GM12878 (cell line): ENCODE results near the gene DLG2. TPM values are rescaled to one million over a fixed set of nuclear protein-coding genes. Genes with fewer than 3 reads are reported as not detected.

Source experiments
- ATAC-seq: fragments of 200-7000 bp; cut with Tn5 transposase; 3 replicates; pipeline ENCODE4 v1.9.1; 2020; ENCODE audit warnings: mild to moderate bottlenecking, moderate library complexity
- BruUV-seq: library from RNA; stranded (reverse); fragments of 400-500 nt; replicated peaks from 2 replicates; lab custom pipeline; 2021; lab: Mats Ljungman, UMichigan
- CTCF ChIA-PET: fragments of 300-600 bp; sonication (Branson Sonifier 250); formaldehyde crosslinking; extraction: SDS; loops from one replicate; lab custom pipeline; 2021; ENCODE audit warnings: inconsistent platforms; lab: Yijun Ruan, JAX
- POLR2A ChIA-PET: fragments of 350-600 bp; formaldehyde crosslinking; extraction: SDS; loops from one replicate; lab custom pipeline; 2021; ENCODE audit warnings: inconsistent platforms; lab: Charles Lee
- RAD21 ChIA-PET: fragments of 300-600 bp; sonication (Branson Sonifier 250); formaldehyde crosslinking; loops from one replicate; lab custom pipeline; 2023; ENCODE audit warnings: antibody characterized with exemption; ENCODE audit not compliant: unreplicated experiment; lab: Charles Lee
- SMC1A ChIA-PET: fragments of 300-600 bp; sonication (Branson Sonifier 250); formaldehyde crosslinking; loops from one replicate; lab custom pipeline; 2023; ENCODE audit not compliant: unreplicated experiment, uncharacterized antibody; lab: Charles Lee
- DNase-seq: peaks from one replicate; pipeline ENCODE4 v3.0.0-alpha.2; 2011; ENCODE audit warnings: low read depth, low spot score
- FAIRE-seq: peaks from 3 replicates; lab custom pipeline; 2011; peaks lifted over from hg19 to GRCh38; lab: Jason Lieb, UNC
- H2AFZ ChIP-seq: 2 replicates; pipeline ENCODE4 v1.6.0; 2011; ENCODE audit warnings: low read depth, low read length, control low read depth; ENCODE audit not compliant: control insufficient read depth
- H3K27ac ChIP-seq: 2 replicates; pipeline ENCODE4 v1.5.1; 2011; ENCODE audit warnings: control low read depth; ENCODE audit not compliant: control insufficient read depth, insufficient read depth
- H3K27me3 ChIP-seq, 2 experiments: replicated peaks in 1 of 2; 2 replicates each; pipeline versions ENCODE4 v1.6.0 to v1.6.1; 2011; ENCODE audit warnings: low read length in 1 of 2; ENCODE audit not compliant: control insufficient read depth in 2 of 2, insufficient read depth in 2 of 2
- H3K36me3 ChIP-seq, 2 experiments: 2 replicates each; pipeline ENCODE4 v1.5.1; 2011; ENCODE audit warnings: low read length in 1 of 2; ENCODE audit not compliant: control insufficient read depth in 2 of 2, insufficient read depth in 2 of 2
- H3K4me1 ChIP-seq: 2 replicates; pipeline ENCODE4 v1.6.1; 2011; ENCODE audit warnings: mild to moderate bottlenecking, low read length, moderate library complexity, mixed read lengths; ENCODE audit not compliant: control insufficient read depth, insufficient read depth
- H3K4me2 ChIP-seq: 2 replicates; pipeline ENCODE4 v1.6.0; 2011; ENCODE audit warnings: control low read depth; ENCODE audit not compliant: control insufficient read depth, insufficient read depth
- H3K4me3 ChIP-seq: fragments of 200-600 bp; sonication (generic); 2 replicates; pipeline ENCODE4 v1.5.1; 2016
- H3K79me2 ChIP-seq: 2 replicates; pipeline ENCODE4 v1.6.0; 2011; ENCODE audit warnings: low read length; ENCODE audit not compliant: control insufficient read depth, insufficient read depth
- H3K9ac ChIP-seq: 2 replicates; pipeline ENCODE4 v1.8.0; 2011; ENCODE audit warnings: low read length, control low read depth, mixed read lengths; ENCODE audit not compliant: control insufficient read depth, insufficient read depth
- H3K9me3 ChIP-seq: replicated peaks from 3 replicates; pipeline ENCODE4 v1.5.1; 2011; ENCODE audit warnings: mild to moderate bottlenecking, low read length; ENCODE audit not compliant: control insufficient read depth, insufficient read depth
- H4K20me1 ChIP-seq: 2 replicates; pipeline ENCODE4 v1.6.0; 2011; ENCODE audit not compliant: control insufficient read depth, insufficient read depth
- CHD4 ChIP-seq: fragments of 200-600 bp; sonication (generic); IDR thresholded peaks from 2 replicates; pipeline ENCODE4 v1.6.1; 2016; ENCODE audit warnings: mild to moderate bottlenecking
- E2F4 ChIP-seq: IDR thresholded peaks from 2 replicates; pipeline ENCODE4 v1.6.1; 2012; ENCODE audit warnings: low read depth, low read length, improper control_type of control experiment
- E4F1 ChIP-seq: fragments of 450-650 bp; IDR thresholded peaks from 2 replicates; pipeline ENCODE4 v1.6.1; 2018; ENCODE audit warnings: borderline replicate concordance, mild to moderate bottlenecking; ENCODE audit not compliant: partially characterized antibody
- EED ChIP-seq: sonication (generic); IDR thresholded peaks from 2 replicates; pipeline ENCODE4 v1.6.1; 2016; ENCODE audit warnings: antibody characterized with exemption, low read depth
- FOXM1 ChIP-seq: IDR thresholded peaks from 2 replicates; pipeline ENCODE4 v1.6.1; 2012; ENCODE audit warnings: low read depth, mild to moderate bottlenecking, inconsistent platforms, low read length, moderate library complexity
- KLF5 ChIP-seq: fragments of 450-650 bp; IDR thresholded peaks from 2 replicates; pipeline ENCODE4 v1.6.1; 2014; ENCODE audit warnings: mild to moderate bottlenecking; ENCODE audit not compliant: partially characterized antibody
- NFXL1 ChIP-seq: fragments of 450-650 bp; IDR thresholded peaks from 2 replicates; pipeline ENCODE4 v1.6.1; 2017; ENCODE audit warnings: antibody characterized with exemption, mild to moderate bottlenecking, borderline replicate concordance
- NFYB ChIP-seq: IDR thresholded peaks from 2 replicates; pipeline ENCODE4 v1.6.1; 2011; ENCODE audit warnings: low read depth, mild to moderate bottlenecking, low read length, improper control_type of control experiment, moderate library complexity; ENCODE audit not compliant: insufficient read depth
- NR2C1 ChIP-seq: fragments of 450-650 bp; IDR thresholded peaks from 2 replicates; pipeline ENCODE4 v1.6.1; 2017; ENCODE audit warnings: antibody characterized with exemption, mild to moderate bottlenecking, moderate library complexity
- NR2F1 ChIP-seq: fragments of 450-650 bp; conservative IDR thresholded peaks from 2 replicates; pipeline ENCODE4 v1.6.1; 2017; ENCODE audit warnings: mild to moderate bottlenecking
- POLR2AphosphoS2 ChIP-seq: IDR thresholded peaks from 2 replicates; pipeline ENCODE4 v1.6.1; 2011; ENCODE audit warnings: low read depth, mild to moderate bottlenecking, low read length, improper control_type of control experiment, moderate library complexity
- RFX5 ChIP-seq: IDR thresholded peaks from 2 replicates; pipeline ENCODE4 v1.6.1; 2011; ENCODE audit warnings: low read depth, low read length, improper control_type of control experiment
- SIN3A ChIP-seq: IDR thresholded peaks from 2 replicates; pipeline ENCODE4 v1.6.1; 2012; ENCODE audit warnings: low read depth, low read length, improper control_type of control experiment
- YY1 ChIP-seq: IDR thresholded peaks from 2 replicates; pipeline ENCODE4 v1.6.1; 2011; ENCODE audit warnings: low read depth, mild to moderate bottlenecking, low read length
- ZBTB33 ChIP-seq: fragments of 450-650 bp; IDR thresholded peaks from 2 replicates; pipeline ENCODE4 v1.6.1; 2017; ENCODE audit warnings: mild to moderate bottlenecking
- ZNF622 ChIP-seq: fragments of 450-650 bp; IDR thresholded peaks from 2 replicates; pipeline ENCODE4 v1.6.1; 2017; ENCODE audit warnings: mild to moderate bottlenecking, inconsistent platforms
- WGBS: methylation state at CpG from one replicate; pipeline ENCODE4 v1.1.6; 2016; ENCODE audit warnings: low lambda C conversion rate; ENCODE audit not compliant: insufficient replicate concordance, insufficient coverage; ENCODE audit errors: missing lambda C conversion rate; 5-methylcytosine and 5-hydroxymethylcytosine counted together
- in situ Hi-C: fragments of 300-500 bp; cut with MboI; formaldehyde crosslinking; loops from 9 replicates; pipeline ENCODE4 v1.14.3; 2018; ENCODE audit warnings: mixed read lengths
- intact Hi-C: fragments of 100-400 bp; cut with micrococcal nuclease; formaldehyde crosslinking; loops from one replicate; pipeline ENCODE4 v1.14.2; 2022; ENCODE audit not compliant: unreplicated experiment
- polyA plus RNA-seq, 11 experiments: library from polyadenylated mRNA; depleted of rRNA in 4 of 11; unstranded in 6 of 11; stranded (reverse) in 5 of 11; fragments of >200 nt; fragmentation: Nextera tagmentation in 4 of 11; fragmentation: Illumina TruSeq in 1 of 11; extraction: Ambion mirVana in 4 of 11; extraction: Trizol in 1 of 11; gene quantifications; 1 replicate in 1 of 11; 2 replicates in 10 of 11; pipeline versions ENCODE4 v1.2.1 to v1.2.3, GENCODE V29; 2011 to 2016; ENCODE audit warnings: inconsistent platforms in 2 of 11, missing spikeins in 2 of 11, low read depth in 1 of 11
- total RNA-seq, 4 experiments: library from RNA; depleted of rRNA in 3 of 4; stranded (reverse); fragments of >200 nt in 3 of 4; fragmentation: Illumina TruSeq in 1 of 4; extraction: Trizol in 1 of 4; gene quantifications; 2 replicates each; pipeline versions ENCODE4 v1.2.1 to v1.2.3, GENCODE V29; 2013 to 2021
- TF ChIP-seq, protein P1 (sequence below): fragments of 150-350 bp; IDR thresholded peaks from 2 replicates; pipeline ENCODE4 v1.6.1; 2016; ENCODE audit warnings: low read depth, low read length

DLG2 gene
- total and polyA plus RNA-seq, 10 of the 15 experiments (the other 5 are each of a cell fraction or from before 2014, with no cell fraction given): 0.09 to 0.98 (median 0.35) TPM

DNA sequence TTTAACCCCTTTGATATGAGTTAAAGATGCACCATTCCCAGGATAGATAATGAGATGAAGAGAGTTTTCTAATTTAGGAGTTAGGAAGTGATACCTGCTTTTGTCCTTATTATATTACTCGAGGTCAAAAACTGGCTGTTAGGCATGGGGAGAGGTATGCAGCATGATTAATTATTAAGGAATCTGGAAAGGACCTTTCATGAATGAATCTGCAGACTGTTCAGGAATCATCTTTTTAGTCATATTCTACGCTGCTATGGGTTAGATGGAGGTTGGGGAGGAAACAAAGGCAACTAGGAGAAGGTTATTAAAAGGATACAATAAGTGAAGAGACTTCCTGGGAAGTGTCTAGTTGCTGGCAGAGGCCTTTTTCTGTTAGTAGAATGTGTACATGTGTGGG, 1848.5 kb downstream of the DLG2 start:
- CTCF ChIA-PET: interaction anchor here (1.9 kb wide), 1 partner anchor 13 kb away, joined by 3 read pairs; no protein-coding TSS in a partner anchor
- no peaks in the 10 kb centered on the region for H3K36me3 ChIP-seq
- no peaks in the 10 kb centered on the region for H3K79me2 ChIP-seq
- SMC1A ChIA-PET: interaction anchor here (1.3 kb wide), 1 partner anchor 22 kb away, joined by 3 read pairs; no protein-coding TSS in a partner anchor
- no peak for DNase-seq
- H3K9me3 ChIP-seq: no peaks in the 10 kb centered on the region
- H3K4me3 ChIP-seq: no peak overlapping the region
- no peaks in the 10 kb centered on the region for H3K4me1 ChIP-seq
- H3K27ac ChIP-seq: no peak overlapping the region
- H3K27me3 ChIP-seq: no peaks in the 10 kb centered on the region
- no peaks in the 10 kb centered on the region for H4K20me1 ChIP-seq
- 2% methylated on average over 2 of the region's 2 CpGs for WGBS
- no TSS peak for BruUV-seq
- no peak overlapping the region for H3K9ac ChIP-seq
- H2AFZ ChIP-seq: no peak overlapping the region
- RAD21 ChIA-PET: no interaction called here
- in situ Hi-C loops: no loop called here
- FAIRE-seq: no peak
- ATAC-seq: no peak
- POLR2A ChIA-PET: no interaction called here
- H3K4me2 ChIP-seq: no peak overlapping the region
- intact Hi-C loops: no loop called here
- no peak for TF ChIP-seq FOXM1
- TF ChIP-seq RFX5: no peak
- no peak for TF ChIP-seq E4F1
- TF ChIP-seq NFYB: no peak
- TF ChIP-seq KLF5: no peak
- no peak for TF ChIP-seq ZNF622
- no peak for TF ChIP-seq SIN3A
- TF ChIP-seq CHD4: no peak
- no peak for TF ChIP-seq ZBTB33
- no peak for TF ChIP-seq NFXL1
- TF ChIP-seq YY1: no peak
- TF ChIP-seq POLR2AphosphoS2: no peak
- TF ChIP-seq E2F4: no peak
- TF ChIP-seq, protein P1, sequence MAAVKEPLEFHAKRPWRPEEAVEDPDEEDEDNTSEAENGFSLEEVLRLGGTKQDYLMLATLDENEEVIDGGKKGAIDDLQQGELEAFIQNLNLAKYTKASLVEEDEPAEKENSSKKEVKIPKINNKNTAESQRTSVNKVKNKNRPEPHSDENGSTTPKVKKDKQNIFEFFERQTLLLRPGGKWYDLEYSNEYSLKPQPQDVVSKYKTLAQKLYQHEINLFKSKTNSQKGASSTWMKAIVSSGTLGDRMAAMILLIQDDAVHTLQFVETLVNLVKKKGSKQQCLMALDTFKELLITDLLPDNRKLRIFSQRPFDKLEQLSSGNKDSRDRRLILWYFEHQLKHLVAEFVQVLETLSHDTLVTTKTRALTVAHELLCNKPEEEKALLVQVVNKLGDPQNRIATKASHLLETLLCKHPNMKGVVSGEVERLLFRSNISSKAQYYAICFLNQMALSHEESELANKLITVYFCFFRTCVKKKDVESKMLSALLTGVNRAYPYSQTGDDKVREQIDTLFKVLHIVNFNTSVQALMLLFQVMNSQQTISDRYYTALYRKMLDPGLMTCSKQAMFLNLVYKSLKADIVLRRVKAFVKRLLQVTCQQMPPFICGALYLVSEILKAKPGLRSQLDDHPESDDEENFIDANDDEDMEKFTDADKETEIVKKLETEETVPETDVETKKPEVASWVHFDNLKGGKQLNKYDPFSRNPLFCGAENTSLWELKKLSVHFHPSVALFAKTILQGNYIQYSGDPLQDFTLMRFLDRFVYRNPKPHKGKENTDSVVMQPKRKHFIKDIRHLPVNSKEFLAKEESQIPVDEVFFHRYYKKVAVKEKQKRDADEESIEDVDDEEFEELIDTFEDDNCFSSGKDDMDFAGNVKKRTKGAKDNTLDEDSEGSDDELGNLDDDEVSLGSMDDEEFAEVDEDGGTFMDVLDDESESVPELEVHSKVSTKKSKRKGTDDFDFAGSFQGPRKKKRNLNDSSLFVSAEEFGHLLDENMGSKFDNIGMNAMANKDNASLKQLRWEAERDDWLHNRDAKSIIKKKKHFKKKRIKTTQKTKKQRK: no peak
- no peak for TF ChIP-seq NR2F1
- TF ChIP-seq NR2C1: no peak
- no peak for TF ChIP-seq EED
